Measurements from ENCODE around the gene PPEF1. TPM values are rescaled to one million over a fixed set of nuclear protein-coding genes. Genes with fewer than 3 reads are reported as not detected.

PPEF1 gene
- polyA plus RNA-seq, 1 donor from 2014 or later: 1.5 TPM

DNA sequence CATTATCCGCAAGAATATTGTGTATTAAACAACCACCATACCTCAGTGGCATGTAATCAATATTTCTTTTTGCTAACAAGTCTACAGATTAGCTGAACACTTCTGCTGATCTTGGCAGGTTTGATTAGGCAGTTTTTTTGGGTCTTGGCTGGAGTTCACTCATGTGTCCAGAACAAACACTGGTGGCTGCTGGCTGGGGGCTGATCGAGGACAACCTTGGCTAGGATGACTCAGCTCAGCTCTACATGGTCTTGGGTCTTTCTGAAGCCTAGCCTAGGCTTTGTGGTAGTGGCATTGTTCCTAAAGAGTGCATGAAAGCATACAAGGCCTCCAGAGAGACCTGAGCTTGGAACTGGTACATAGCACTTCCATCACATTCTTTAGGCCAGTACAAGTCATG lies 41.1 kb downstream of the PPEF1 start:
- H3K27ac ChIP-seq (ENCODE audit: low read length): no peak overlapping the region
- H2AFZ ChIP-seq (ENCODE audit: low read depth, low read length): no peak overlapping the region
- no peak overlapping the region for H3K4me3 ChIP-seq (ENCODE audit: low read length)
- H3K36me3 ChIP-seq (ENCODE audit: insufficient read depth, low read length): no peaks in the 10 kb centered on the region
- H3K27me3 ChIP-seq (ENCODE audit: insufficient read depth, low read depth, low read length): no peaks in the 10 kb centered on the region
- no peak for TF ChIP-seq SMC3 (conservative IDR thresholded peaks at IDR 0.05; ENCODE audit: poor library complexity)
- TF ChIP-seq EZH2 (IDR thresholded peaks at IDR 0.05; ENCODE audit: borderline replicate concordance, insufficient read depth, low read length, poor library complexity, severe bottlenecking): no peak
- TF ChIP-seq RAD21 (conservative IDR thresholded peaks at IDR 0.05): no peak
- TF ChIP-seq CTCF (IDR thresholded peaks at IDR 0.05; ENCODE audit: poor library complexity, severe bottlenecking): no peak
- TF ChIP-seq MXI1 (conservative IDR thresholded peaks at IDR 0.05; ENCODE audit: poor library complexity, severe bottlenecking): no peak
- TF ChIP-seq TAF1 (IDR thresholded peaks at IDR 0.05; ENCODE audit: low read depth): no peak
- no peak for TF ChIP-seq POLR2AphosphoS5 (IDR thresholded peaks at IDR 0.05)
- TF ChIP-seq EP300 (conservative IDR thresholded peaks at IDR 0.05; ENCODE audit: poor library complexity, severe bottlenecking): no peak
- TF ChIP-seq, protein P1, sequence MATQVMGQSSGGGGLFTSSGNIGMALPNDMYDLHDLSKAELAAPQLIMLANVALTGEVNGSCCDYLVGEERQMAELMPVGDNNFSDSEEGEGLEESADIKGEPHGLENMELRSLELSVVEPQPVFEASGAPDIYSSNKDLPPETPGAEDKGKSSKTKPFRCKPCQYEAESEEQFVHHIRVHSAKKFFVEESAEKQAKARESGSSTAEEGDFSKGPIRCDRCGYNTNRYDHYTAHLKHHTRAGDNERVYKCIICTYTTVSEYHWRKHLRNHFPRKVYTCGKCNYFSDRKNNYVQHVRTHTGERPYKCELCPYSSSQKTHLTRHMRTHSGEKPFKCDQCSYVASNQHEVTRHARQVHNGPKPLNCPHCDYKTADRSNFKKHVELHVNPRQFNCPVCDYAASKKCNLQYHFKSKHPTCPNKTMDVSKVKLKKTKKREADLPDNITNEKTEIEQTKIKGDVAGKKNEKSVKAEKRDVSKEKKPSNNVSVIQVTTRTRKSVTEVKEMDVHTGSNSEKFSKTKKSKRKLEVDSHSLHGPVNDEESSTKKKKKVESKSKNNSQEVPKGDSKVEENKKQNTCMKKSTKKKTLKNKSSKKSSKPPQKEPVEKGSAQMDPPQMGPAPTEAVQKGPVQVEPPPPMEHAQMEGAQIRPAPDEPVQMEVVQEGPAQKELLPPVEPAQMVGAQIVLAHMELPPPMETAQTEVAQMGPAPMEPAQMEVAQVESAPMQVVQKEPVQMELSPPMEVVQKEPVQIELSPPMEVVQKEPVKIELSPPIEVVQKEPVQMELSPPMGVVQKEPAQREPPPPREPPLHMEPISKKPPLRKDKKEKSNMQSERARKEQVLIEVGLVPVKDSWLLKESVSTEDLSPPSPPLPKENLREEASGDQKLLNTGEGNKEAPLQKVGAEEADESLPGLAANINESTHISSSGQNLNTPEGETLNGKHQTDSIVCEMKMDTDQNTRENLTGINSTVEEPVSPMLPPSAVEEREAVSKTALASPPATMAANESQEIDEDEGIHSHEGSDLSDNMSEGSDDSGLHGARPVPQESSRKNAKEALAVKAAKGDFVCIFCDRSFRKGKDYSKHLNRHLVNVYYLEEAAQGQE (IDR thresholded peaks at IDR 0.05; ENCODE audit: borderline replicate concordance): no peak
- no peaks in the 10 kb centered on the region for H3K79me2 ChIP-seq (replicated peaks; ENCODE audit: insufficient read depth, low read length)
- no peaks in the 10 kb centered on the region for H3F3A ChIP-seq (ENCODE audit: insufficient read depth, low read length, poor library complexity, severe bottlenecking)
- no peaks in the 10 kb centered on the region for H3K9me3 ChIP-seq (ENCODE audit: low read length)
- H4K20me1 ChIP-seq (ENCODE audit: insufficient read depth): no peaks in the 10 kb centered on the region
- no peaks in the 10 kb centered on the region for H3K9me2 ChIP-seq (ENCODE audit: insufficient read depth, low read length)
- H3K4me2 ChIP-seq (ENCODE audit: low read length): no peak overlapping the region
- no peak overlapping the region for H3K9ac ChIP-seq (ENCODE audit: low read length)

- Histone ChIP-seq H3K9ac (ENCODE audit: low read length) (no peak overlapping the region), H3K9me3 (ENCODE audit: low read length) (no peaks in the 10 kb centered on the region), H3K9me2 (ENCODE audit: insufficient read depth, low read length) (no peaks in the 10 kb centered on the region), H3K4me3 (ENCODE audit: low read length) (no peak overlapping the region), H3F3A (ENCODE audit: insufficient read depth, low read length, poor library complexity, severe bottlenecking) (no peaks in the 10 kb centered on the region), H3K79me2 (replicated peaks; ENCODE audit: insufficient read depth, low read length) (no peaks in the 10 kb centered on the region), H3K4me2 (ENCODE audit: low read length) (no peak overlapping the region), H3K27ac (ENCODE audit: low read length) (no peak overlapping the region), H2AFZ (ENCODE audit: low read depth, low read length) (no peak overlapping the region), H3K36me3 (ENCODE audit: insufficient read depth, low read length) (no peaks in the 10 kb centered on the region), H3K27me3 (ENCODE audit: insufficient read depth, low read depth, low read length) (no peaks in the 10 kb centered on the region), H4K20me1 (ENCODE audit: insufficient read depth) (no peaks in the 10 kb centered on the region)
- TF ChIP-seq TAF1 (IDR thresholded peaks at IDR 0.05; ENCODE audit: low read depth): no peak
- no peak for TF ChIP-seq MXI1 (conservative IDR thresholded peaks at IDR 0.05; ENCODE audit: poor library complexity, severe bottlenecking)
- TF ChIP-seq POLR2AphosphoS5 (IDR thresholded peaks at IDR 0.05): no peak
These were observed 46.2 kb downstream of the PPEF1 start for GRCh38 chrX:18753631-18754030.

DNA sequence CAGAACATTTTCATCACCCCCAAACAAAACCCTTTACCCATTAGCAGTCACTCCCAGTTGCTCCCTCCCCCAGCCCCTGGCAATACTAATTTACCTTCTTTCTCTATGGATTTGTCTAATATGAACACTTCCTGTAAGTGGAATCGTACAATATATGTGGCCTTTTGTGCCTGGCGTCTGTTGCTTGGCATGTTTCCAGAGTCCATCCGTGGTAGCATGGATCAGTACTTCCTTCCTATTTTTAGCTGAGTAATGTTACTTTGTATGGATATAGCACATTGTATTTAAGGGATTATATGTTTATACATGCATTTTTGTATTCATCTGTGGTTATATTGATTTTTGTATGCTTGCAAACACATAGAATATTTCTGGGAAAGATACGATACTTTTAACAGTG lies 48.2 kb downstream of the PPEF1 start:
- Histone ChIP-seq H3K27me3 (ENCODE audit: insufficient read depth, low read depth, low read length) (no peaks in the 10 kb centered on the region), H3K9me3 (ENCODE audit: low read length) (no peaks in the 10 kb centered on the region), H3K9me2 (ENCODE audit: insufficient read depth, low read length) (no peaks in the 10 kb centered on the region), H3K79me2 (replicated peaks; ENCODE audit: insufficient read depth, low read length) (no peaks in the 10 kb centered on the region), H3K9ac (ENCODE audit: low read length) (no peak overlapping the region), H3K27ac (ENCODE audit: low read length) (no peak overlapping the region), H4K20me1 (ENCODE audit: insufficient read depth) (no peaks in the 10 kb centered on the region), H3K4me2 (ENCODE audit: low read length) (no peak overlapping the region), H2AFZ (ENCODE audit: low read depth, low read length) (no peak overlapping the region), H3F3A (ENCODE audit: insufficient read depth, low read length, poor library complexity, severe bottlenecking) (no peaks in the 10 kb centered on the region), H3K4me3 (ENCODE audit: low read length) (no peak overlapping the region), H3K36me3 (ENCODE audit: insufficient read depth, low read length) (no peaks in the 10 kb centered on the region)
- TF ChIP-seq SMC3 (conservative IDR thresholded peaks at IDR 0.05; ENCODE audit: poor library complexity) (no peak), RAD21 (conservative IDR thresholded peaks at IDR 0.05) (no peak), EZH2 (IDR thresholded peaks at IDR 0.05; ENCODE audit: borderline replicate concordance, insufficient read depth, low read length, poor library complexity, severe bottlenecking) (no peak), TAF1 (IDR thresholded peaks at IDR 0.05; ENCODE audit: low read depth) (no peak), MXI1 (conservative IDR thresholded peaks at IDR 0.05; ENCODE audit: poor library complexity, severe bottlenecking) (no peak), EP300 (conservative IDR thresholded peaks at IDR 0.05; ENCODE audit: poor library complexity, severe bottlenecking) (no peak), POLR2AphosphoS5 (IDR thresholded peaks at IDR 0.05) (no peak), CTCF (IDR thresholded peaks at IDR 0.05; ENCODE audit: poor library complexity, severe bottlenecking) (no peak)
- TF ChIP-seq, protein P1 (IDR thresholded peaks at IDR 0.05; ENCODE audit: borderline replicate concordance): no peak
